Measurements from ENCODE around the gene DPF3. TPM values are rescaled to one million over a fixed set of nuclear protein-coding genes. Genes with fewer than 3 reads are reported as not detected.
A peak's percentile ranks its signal among the peaks of the same experiment; 100 is the strongest.

Gene DPF3
- total and polyA plus RNA-seq, 12 donors: 0.91 to 6.0 (median 2.9) TPM

DNA sequence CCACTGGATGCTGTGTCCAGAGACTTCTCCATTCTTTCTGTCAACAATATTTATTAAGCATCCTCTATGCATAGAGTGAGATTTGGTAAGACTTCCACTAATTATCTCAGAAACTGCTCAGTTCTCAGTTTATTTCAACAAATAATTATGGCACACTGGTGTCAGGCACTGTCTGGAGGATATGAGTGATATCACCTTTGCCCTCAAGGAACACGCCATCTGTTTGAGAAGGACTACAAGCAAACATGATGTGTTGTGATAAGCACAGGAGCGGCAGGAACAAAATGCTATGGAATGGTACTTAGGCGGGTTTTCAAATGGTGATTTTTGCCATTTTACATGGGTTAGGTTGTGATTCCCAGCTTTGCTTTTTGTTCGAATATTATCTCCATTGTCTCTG is 229.2 kb downstream of the DPF3 start:
- Histone ChIP-seq H3K27ac (peak overlapping the region in 1 of 5 donors; percentile 65), H3K4me1 (replicated peaks in 1 of 2) (no peaks in the 10 kb centered on the region), H3K36me3 (replicated peaks in 1 of 2) (no peaks in the 10 kb centered on the region), H3K9me3 (replicated peaks in 1 of 3) (no peaks in the 10 kb centered on the region), H3K27me3 (no peaks in the 10 kb centered on the region), H3K4me3 (no peak overlapping the region)
- 84 to 91% (median 90%) methylated on average over 4 of the region's 4 CpGs for WGBS, 4 donors
- intact Hi-C loops (cut with DNase I): no loop called here
- no peak for DNase-seq
- TF ChIP-seq POLR2A (IDR thresholded peaks at IDR 0.05): no peak
- TF ChIP-seq, protein P1, sequence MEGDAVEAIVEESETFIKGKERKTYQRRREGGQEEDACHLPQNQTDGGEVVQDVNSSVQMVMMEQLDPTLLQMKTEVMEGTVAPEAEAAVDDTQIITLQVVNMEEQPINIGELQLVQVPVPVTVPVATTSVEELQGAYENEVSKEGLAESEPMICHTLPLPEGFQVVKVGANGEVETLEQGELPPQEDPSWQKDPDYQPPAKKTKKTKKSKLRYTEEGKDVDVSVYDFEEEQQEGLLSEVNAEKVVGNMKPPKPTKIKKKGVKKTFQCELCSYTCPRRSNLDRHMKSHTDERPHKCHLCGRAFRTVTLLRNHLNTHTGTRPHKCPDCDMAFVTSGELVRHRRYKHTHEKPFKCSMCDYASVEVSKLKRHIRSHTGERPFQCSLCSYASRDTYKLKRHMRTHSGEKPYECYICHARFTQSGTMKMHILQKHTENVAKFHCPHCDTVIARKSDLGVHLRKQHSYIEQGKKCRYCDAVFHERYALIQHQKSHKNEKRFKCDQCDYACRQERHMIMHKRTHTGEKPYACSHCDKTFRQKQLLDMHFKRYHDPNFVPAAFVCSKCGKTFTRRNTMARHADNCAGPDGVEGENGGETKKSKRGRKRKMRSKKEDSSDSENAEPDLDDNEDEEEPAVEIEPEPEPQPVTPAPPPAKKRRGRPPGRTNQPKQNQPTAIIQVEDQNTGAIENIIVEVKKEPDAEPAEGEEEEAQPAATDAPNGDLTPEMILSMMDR (IDR thresholded peaks at IDR 0.05): no peak

DNA sequence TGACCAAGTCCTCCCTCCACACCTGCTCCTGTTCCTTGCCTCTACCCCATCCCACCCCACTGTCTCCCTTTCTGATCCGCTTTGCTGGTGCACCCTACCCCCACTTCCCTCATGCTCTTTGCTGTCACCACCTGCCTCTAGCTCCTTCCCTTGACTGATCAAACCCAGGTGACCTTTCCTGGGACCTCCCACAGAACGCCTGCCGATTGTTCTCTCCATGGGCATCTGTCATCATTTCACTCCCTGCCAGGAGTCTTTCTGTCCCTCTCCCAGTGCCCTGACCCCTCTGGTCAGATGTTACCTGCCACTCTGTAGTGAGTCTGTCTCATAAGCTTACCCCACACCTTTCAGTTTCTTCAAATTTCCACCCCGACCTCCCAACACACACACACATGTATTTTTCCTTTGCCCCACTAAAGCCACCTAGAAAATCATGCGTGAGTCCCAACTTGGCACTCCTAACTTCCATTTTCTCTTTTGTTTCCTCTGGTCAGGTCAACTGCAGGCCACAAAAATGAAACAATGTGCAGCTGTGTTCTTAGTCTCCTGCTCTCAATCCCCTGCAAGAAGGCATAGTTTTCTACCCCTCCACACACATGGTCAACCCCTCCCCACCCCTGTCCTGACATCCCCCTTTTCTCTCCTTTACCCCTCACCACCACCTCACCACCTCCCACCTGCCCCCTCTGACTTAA is 229.8 kb downstream of the DPF3 start:
- no peaks in the 10 kb centered on the region for H3K36me3 ChIP-seq (replicated peaks in 1 of 2)
- no peaks in the 10 kb centered on the region for H3K27me3 ChIP-seq
- no peak for TF ChIP-seq POLR2A (IDR thresholded peaks at IDR 0.05)
- TF ChIP-seq, protein P1 (IDR thresholded peaks at IDR 0.05): no peak
- DNase-seq: no peak
- no peaks in the 10 kb centered on the region for H3K9me3 ChIP-seq (replicated peaks in 1 of 3)
- H3K4me3 ChIP-seq: no peak overlapping the region
- intact Hi-C loops (cut with DNase I): no loop called here
- H3K4me1 ChIP-seq (replicated peaks in 1 of 2): no peaks in the 10 kb centered on the region
- H3K27ac ChIP-seq: peak overlapping the region in 1 of 5 donors; percentile 65
- 85 to 89% (median 87%) methylated on average over 5 of the region's 5 CpGs for WGBS, 4 donors

DNA sequence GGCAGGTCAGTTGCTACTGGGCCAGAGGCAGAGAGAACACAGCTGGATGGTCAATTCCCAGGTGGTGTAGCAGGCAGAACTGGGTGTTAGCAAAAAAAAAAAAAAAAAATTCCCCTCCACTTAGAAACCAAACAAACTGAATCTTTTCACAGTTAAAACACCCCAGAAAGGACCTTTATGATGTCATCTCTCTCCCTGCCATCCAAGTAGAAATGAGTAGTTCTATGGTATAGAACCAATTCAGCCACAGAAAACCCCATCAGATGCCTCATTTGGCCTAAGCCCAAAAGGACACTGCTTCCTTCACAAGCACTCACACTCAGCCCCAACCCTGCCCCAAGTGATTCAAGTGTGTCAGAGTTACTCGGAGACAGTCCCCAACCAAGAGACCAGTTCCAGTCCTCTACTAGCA is 230.8 kb downstream of the DPF3 start:
- no peaks in the 10 kb centered on the region for H3K27me3 ChIP-seq
- H3K4me3 ChIP-seq: no peak overlapping the region
- no peaks in the 10 kb centered on the region for H3K9me3 ChIP-seq (replicated peaks in 1 of 3)
- 94 to 100% (median 99%) methylated on average over 1 of the region's 1 CpG for WGBS, 4 donors
- H3K36me3 ChIP-seq (replicated peaks in 1 of 2): no peaks in the 10 kb centered on the region
- H3K27ac ChIP-seq: no peak overlapping the region
- H3K4me1 ChIP-seq (replicated peaks in 1 of 2): no peaks in the 10 kb centered on the region
- TF ChIP-seq POLR2A (IDR thresholded peaks at IDR 0.05): no peak
- TF ChIP-seq, protein P1 (IDR thresholded peaks at IDR 0.05): no peak
- no peak for DNase-seq
- intact Hi-C loops (cut with DNase I): no loop called here

DNA sequence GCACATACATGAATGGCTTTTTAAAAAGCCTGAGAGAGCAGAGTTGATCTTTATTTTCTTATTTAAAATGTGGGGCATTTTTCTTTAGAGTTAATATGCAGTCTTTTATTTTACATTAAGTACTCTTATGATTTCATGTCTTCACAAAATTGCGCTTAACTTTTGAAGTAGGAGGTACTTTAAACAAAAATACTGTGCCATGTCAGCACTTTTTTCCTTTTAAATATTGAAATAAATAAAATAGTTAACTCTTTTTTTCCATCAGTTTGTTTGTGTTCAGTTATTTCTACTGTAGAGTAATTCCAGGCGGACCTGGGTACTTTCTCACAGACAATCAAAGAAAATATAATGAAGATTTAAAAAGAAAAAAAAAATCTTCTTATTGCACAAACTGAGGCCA is 231.7 kb downstream of the DPF3 start:
- no peak for TF ChIP-seq POLR2A (IDR thresholded peaks at IDR 0.05)
- TF ChIP-seq, protein P1 (IDR thresholded peaks at IDR 0.05): no peak
- Histone ChIP-seq H3K27ac (no peak overlapping the region), H3K27me3 (no peaks in the 10 kb centered on the region), H3K4me1 (replicated peaks in 1 of 2) (no peaks in the 10 kb centered on the region), H3K4me3 (no peak overlapping the region), H3K9me3 (replicated peaks in 1 of 3) (no peaks in the 10 kb centered on the region), H3K36me3 (replicated peaks in 1 of 2) (no peaks in the 10 kb centered on the region)
- no peak for DNase-seq
- WGBS, 4 donors: 96 to 98% (median 97%) methylated on average over 2 of the region's 2 CpGs
- intact Hi-C loops (cut with DNase I): no loop called here

Measured in adrenal gland (tissue), 12 donors.